Ramos (cell line): ENCODE results near the gene TNNC2.
"Not testable (repeated sequence)": the region's sequence is repeated elsewhere in the genome, so short reads cannot be mapped to it uniquely, and the experiment has no call there.

Experiments used
- in situ Hi-C: fragments of 300-500 bp; cut with MboI; formaldehyde crosslinking; loops from one replicate; pipeline ENCODE4 v1.14.3; 2022; ENCODE audit warnings: low sequenced_read_pairs; ENCODE audit not compliant: unreplicated experiment

Gene TNNC2

DNA sequence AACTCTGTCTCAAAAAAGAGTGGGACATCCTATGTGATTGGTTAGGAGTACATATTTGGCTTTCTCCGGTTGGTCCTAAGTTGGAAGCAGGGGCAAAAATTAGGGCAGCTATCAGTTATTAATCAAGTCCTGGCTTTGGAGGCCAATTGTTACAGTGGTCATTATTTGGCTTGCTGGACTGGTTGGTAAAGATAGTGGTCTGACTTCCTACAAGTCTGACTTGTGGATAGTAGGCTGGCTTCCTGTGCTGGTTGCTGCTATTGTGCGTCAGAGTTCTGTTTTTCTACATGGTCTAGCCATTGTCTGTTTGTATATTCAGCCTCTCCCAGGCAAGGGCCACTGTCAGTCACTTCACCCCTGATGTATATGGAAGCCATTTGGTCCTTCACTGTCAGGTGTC is 23.1 kb upstream of the TNNC2 start:
- in situ Hi-C loops = no loop called here

DNA sequence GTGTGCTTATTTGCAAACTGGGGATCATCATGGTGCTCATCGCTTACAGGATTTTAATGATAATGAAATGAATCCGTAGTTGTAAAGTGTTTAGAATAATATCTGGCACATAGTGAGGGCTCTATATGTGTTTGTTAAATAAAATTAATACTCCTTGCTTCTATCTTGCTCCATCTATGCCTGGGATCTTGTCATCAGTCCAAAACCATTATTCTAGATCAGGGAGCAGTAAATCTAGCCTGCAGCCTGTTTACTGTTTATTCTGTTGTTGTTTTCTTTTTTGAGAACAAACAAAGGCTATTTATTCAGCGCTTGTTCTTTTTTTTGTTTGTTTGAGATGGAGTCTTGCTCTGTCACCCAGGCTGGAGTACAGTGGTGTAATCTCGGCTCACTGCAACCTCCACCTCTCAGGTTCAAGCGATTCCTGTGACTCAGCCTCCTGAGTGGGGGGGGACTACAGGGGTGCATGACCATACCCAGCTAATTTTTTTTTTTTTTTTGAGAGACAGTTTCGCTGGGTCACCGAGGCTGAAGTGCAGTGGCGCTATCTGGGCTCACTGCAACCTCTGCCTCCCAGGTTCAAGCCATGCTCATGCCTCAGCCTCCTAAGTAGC is 22.0 kb upstream of the TNNC2 start:
- in situ Hi-C loops = no loop called here

- in situ Hi-C loops = no loop called here
Measured at GRCh38 chr20:45848421-45848820, 21.3 kb upstream of the TNNC2 start.

DNA sequence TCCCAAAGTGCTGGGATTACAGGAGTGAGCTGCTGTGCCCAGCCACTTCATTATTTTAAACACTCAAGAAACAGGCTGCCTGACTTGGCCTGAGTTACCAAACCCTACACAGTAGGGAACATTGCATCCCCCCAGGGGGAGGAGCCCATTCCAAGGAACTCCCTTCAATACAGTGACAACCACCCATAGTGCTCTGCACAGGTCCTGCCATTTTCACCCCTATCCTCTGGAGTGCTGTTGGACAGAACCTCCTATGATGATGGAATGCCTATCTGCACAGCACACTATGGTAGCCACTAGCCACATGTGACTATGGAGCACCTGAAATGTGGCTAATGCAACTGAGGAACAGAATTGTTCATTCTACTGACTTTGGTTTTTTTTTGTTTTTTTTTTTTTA is 18.3 kb upstream of the TNNC2 start:
- in situ Hi-C loops = no loop called here

- in situ Hi-C loops = no loop called here
Measured at GRCh38 chr20:45843506-45843905, 16.4 kb upstream of the TNNC2 start.

DNA sequence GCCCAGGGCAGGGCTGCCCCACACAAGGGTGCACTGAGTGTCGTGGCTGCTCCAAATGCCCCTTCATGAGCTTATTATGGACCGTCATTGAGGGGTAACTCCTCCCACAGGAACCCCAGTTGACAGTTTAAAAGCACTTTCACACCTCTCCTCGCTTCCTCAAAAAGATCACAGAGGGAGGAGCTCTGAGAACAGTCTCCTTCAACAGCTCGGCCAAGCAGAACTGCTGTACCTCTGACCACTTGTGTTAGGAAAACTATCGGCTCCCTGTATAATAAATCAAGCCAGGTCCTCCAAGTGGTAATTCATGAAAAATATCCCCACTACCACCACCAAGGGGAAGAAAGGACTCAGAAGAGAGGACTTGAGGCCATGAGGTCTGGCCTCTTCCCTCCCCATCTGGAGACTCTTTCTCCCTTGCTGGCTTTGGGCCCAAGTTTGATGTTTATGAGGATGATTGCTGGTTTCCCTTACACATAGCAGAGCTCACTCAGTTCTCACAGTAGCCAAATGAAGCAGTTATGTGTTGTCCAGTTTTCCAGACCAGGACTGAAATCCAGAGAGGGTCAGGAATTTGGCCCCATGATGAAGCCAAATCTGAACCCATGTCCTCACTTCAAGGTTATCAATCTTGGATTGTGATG is 15.2 kb upstream of the TNNC2 start:
- in situ Hi-C loops = no loop called here

GRCh38 chr20:45841407-45842129 is 14.5 kb upstream of the TNNC2 start:
- in situ Hi-C loops = no loop called here

DNA sequence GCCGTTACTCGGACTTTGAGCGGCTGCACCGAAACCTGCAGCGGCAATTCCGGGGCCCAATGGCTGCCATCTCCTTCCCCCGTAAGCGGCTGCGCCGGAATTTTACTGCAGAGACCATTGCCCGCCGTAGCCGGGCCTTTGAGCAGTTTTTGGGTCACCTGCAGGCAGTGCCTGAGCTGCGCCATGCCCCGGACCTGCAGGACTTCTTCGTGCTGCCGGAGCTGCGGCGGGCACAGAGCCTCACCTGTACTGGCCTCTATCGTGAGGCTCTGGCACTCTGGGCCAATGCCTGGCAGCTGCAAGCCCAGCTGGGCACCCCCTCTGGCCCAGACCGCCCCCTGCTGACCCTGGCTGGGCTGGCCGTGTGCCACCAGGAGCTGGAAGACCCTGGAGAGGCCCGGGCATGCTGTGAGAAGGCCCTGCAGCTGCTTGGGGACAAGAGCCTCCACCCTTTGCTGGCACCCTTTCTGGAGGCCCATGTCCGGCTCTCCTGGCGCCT is 13.6 kb upstream of the TNNC2 start:
- in situ Hi-C loops = no loop called here

GRCh38 chr20:45836841-45837240 is 9.7 kb upstream of the TNNC2 start:
- in situ Hi-C loops = no loop called here

DNA sequence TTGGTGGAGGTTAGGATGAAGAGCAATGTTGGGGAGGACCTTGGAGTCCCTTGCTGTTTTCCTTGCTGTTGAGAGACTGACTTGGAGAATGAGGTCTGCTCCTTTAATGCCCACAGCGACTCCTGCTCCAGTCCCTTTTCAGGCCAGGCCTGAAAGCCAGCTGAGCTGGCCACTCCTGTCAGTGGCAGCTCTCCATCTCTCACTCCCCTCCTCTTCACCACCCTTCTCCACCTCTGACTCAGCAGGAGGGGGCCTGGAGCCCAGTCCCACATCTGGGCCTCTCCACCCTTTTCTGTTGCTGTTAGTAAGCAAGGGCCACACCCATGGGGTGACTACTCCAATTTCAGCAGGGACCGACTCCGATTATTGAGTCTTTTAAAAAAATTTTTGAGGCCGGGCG is 8.7 kb upstream of the TNNC2 start:
- in situ Hi-C loops = no loop called here

DNA sequence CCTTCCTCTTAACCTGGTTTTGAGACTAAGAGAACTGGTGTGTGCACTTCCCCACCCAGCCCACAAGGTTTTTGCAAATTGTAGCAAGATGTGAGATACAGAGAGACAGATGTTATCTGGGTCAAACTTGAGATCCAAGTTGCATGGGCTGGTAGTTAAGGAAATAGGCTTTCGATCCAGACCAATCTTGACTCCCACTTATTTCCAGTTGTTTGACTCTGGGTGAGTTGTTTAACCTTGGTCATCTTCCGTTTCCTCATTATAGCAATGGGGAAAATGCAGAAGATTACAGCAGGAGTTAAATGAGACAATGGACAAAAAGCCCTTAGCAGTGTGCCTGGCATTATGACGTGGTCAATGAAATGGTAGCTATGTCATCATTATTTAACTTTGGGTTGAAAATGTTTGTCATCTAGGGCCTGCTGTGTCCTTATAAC is 8.2 kb upstream of the TNNC2 start:
- in situ Hi-C loops = no loop called here

- in situ Hi-C loops = no loop called here
Measured at GRCh38 chr20:45834797-45835161, 7.7 kb upstream of the TNNC2 start.

- in situ Hi-C loops = no loop called here
Measured at GRCh38 chr20:45833883-45834796, 7.0 kb upstream of the TNNC2 start.

DNA sequence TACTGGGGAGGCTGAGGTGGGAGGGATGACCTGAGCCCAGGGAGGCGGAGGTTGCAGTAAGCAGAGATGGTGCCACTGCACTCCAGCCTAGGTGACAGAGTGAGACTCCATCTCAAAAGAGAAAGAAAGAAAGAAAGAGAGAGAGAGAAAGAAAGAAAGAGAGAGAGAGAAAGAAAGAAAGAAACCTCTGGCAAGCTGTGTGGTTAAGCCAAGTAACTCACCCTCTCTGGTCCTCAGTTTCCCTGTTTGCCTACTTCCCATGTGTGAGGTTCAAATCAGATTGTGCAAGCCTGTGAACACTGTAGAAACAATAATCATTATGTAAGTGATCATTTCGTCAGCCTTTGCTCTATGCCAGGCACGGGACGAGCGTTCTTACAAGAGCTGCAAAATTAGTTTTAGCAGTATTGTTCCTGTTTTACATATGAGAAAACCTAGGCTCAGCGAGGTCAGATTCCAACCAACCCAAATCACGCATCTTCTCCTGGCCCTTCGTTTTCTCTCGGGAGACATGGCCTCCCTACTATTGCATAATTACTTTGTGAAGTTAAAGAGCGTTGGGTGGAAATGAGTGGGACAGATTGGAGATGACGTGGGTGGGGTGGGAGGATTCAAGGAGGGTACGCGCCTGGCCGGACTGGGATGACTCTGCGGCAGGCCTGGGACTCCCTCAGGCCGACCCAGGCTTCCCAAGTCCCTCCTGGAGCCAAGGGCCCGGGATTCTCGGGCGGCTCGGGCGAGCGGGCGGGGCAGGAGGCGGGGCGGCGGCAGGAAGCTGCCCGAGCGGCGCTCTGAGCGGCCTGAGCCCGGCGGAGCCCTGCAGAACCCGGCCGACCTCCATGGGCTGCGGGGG is 6.1 kb upstream of the TNNC2 start, which contains the start of gene SNX21:
Gene SNX21 (plus strand): TSS at position 770 of the 853 bp plus-strand sequence. CDS start 121 bp downstream, outside the sequence.
- in situ Hi-C loops = no loop called here

DNA sequence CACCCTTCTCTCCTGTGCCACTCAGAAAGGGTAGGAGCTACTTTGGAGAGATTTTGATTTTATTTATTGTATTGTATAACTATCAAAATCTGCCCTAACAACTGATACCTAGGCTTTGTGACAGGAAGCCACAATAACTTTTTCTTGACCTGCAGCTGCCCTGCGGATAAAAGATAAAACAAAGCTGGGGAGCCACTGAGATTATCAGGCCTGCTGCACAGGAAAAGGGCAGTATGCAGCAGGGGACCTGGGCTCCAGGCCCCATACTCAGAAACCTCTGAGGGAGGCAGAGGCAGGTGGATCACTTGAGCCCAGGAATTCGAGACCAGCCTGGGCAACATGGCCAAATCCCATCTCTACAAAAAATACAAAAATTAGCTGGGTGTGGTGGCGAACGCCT is 5.5 kb upstream of the TNNC2 start:
- in situ Hi-C loops = no loop called here

GRCh38 chr20:45829673-45830106 is 2.6 kb upstream of the TNNC2 start:
- in situ Hi-C loops = not testable (repeated sequence)

DNA sequence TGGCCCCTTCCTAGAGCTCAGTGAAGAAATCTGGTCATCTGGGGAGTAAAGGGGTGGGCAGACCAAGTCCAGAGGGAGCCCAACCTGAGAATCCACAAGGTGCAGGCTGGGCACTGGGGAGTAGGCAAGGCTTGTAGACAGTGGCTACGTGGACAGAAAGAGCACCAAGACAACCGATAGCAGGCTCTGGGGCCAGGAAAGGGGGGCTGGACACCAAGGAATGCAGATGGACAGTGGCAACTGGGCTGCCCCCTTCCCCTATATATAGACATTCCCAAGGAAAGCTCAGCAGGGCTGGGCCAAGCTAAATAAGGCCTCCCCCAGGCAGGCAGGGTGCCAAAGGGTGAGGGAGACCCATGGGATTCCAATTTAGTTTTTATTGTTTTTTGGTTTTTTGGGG is 1.5 kb upstream of the TNNC2 start:
- in situ Hi-C loops = no loop called here

DNA sequence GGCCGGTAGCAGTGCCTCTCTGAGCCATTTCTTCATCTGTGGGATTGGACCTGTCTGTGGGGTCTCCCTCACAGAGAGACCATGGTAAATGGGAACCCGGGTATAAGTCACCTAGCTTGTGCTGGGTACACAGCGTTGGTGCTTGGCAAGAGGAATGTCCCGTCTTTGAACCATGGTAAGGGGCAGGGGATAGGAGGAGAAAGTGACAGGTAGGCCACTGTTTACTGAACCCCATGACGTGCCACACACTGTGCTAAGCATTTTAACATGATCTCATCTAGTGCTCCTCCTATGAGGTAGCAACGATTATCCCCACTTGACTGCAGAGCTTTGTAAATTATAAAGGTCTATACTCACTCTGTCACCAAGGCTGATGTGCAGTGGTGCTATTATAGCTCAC is 600 bp upstream of the TNNC2 start:
- in situ Hi-C loops = no loop called here

DNA sequence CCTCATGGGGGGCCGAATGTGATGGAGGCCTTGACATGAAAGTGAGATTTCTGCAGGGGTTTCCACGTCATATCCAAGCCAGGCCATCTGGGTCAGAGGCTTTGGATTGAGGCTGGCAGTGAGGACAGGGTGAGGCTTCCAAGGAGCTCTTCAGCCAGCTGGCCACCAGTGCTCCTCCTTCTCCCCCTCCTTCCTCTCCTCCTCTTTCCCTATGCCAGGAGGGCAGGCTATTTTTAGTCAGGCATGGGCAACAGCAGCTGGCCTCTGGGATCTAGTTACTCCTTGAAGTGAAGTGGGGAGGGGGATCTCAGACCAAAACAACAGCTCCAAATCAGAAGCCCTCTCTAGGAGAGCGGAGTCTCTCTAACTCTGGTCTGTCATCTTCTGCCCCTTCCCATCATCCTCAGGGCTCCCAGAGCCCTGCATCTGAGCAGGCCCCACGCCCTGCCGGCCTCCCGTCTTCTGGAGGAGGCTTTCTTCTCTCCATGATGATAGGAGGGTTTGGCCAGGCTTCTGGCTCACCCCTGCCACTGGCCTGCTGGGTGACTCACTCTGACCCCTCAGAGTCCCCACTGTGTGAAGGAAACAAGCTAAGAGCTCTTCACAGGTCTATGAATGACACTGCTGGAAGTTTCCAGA is 612 bp downstream of the TNNC2 start:
- in situ Hi-C loops = no loop called here
